GM18520 (cell line): Measurements from ENCODE around the gene CFAP20.

ENCODE experiments used
- ATAC-seq: cut with Tn5 transposase; IDR thresholded peaks from one replicate; pipeline ENCODE4 v1.9.1; 2021; ENCODE audit not compliant: unreplicated experiment

CFAP20 gene

DNA sequence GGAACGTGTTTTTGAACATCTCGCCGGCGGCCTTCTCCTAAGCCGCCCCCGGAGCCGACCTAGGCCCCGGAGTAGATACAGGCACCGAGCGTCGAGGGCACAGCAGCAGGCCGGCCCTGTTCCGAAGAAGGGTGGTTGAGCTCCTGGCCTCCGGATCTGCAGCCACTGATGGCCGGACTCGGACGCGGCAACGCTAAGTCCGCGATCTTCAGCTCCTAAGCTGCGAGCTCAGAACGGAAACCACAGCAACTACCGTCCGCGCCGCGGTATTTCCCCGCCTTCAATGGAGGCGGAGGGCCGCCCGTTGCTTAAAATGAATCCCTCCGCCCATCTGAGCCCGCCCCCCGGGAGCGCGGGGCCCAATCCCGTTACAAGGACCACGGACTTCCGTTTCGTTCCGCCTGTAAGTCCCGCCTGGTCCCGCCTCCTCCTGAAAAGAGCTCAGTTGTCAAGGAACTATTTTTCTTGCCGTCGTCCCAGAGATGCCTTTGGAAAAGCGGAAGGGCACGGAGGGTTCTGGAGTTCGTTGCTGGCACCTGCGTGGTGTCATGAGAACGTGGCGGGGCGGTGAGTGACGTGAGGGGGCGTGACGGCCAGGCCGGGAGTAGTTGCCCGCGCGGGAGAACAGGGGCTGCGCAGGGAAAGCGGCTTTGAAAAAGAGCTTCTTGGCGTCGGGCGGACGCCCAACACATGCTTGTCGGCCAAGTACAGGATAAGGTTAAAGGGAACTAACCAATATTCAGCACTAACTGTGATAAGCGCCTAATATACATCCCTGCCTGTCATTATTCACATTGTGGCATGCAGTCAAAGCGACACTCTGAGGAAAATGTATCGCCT, at the start of gene CFAP20:
CFAP20 (minus strand) TSS at position 285 of the 840 bp plus-strand sequence; CDS start at position 19, 266 bp downstream.
- peak; percentile 79 for ATAC-seq

DNA sequence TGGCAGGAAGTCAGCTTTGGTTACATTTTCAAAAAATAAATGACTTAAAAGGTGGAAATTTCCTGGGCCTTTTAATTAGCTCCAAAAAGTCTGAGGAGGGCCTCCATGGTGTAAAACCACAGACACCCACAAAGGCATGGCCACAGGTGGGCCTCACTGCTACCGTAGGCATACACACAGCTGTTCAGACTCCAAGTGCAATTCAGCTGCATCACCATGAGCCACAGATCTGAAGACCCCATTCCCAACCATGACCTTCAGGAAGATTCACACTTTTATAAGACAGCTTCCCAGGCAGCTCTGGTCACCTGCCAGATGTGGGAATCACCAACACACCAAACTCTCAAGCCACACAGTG, 48.2 kb upstream of the CFAP20 start:
- no peak for ATAC-seq

DNA sequence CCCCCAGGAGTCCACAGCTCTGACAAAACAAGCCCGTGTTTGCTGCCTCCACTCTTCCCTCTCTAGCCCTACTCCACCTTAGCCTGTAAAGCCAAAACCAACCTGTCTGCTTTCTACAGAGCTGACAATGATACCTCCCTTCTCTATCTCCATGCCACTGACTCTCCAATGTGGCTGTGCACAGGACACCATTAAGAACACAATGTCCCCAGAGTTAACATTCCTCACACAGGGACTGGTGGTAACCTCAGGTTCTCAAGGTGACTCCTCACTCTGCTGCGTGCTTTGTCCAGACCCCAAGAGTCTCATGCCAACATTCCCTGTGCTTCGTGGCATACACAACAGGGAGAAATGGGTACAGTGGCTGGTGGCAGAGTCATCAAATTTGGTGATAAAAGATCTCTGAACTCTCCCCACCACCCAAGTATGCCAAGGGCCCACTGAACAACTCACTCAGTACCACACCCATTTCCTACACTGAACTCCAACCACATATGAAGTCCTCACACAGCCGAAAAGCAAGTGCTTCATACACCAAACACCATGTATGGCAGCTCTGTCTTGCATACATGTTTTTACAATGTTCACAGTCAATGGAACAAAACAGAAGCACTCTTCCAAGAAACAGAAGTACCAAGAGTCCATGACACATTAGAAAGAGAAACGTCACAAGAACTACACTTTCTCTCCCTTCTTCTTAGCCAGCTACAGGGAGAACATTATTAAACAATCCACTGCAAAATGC, 47.6 kb upstream of the CFAP20 start:
- no peak for ATAC-seq

DNA sequence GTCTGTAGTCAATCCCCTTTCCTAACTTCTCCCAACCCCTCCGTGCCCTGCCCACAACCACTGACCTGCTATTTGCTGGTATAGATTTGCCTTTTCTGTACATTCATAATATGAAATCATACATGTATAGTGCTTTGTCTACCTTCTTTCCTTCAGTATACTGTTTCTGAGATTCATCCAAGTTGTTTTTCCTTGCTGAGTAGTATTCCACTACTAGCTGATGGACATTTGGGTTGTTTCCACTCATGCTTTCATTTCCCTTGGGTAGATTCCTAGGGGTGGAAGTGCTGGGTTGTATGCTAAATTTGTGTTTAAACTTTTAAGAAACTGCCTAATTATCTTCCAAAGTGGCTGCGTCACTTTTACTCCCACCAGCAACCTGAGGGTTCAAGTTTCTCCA, 41.0 kb upstream of the CFAP20 start:
- no peak for ATAC-seq

DNA sequence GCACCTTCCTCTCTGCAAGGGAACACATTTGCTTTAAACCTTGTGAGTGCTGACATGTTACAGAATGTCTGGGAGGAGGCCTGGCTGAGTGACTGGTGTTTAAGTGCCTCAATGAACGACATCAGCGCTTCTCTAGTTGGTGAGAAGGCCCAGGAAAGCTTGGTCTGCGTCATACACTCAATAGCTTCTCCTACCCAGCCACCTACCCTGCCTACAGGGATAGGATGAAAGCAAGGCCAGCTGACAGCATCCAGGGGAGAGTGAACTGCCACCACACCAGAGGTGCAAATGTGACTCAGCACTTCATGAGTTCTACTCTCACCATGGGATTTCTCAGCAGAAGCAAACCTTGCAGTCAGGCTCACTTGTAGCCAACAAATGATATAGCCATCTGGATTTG, 31.7 kb upstream of the CFAP20 start:
- ATAC-seq = no peak

DNA sequence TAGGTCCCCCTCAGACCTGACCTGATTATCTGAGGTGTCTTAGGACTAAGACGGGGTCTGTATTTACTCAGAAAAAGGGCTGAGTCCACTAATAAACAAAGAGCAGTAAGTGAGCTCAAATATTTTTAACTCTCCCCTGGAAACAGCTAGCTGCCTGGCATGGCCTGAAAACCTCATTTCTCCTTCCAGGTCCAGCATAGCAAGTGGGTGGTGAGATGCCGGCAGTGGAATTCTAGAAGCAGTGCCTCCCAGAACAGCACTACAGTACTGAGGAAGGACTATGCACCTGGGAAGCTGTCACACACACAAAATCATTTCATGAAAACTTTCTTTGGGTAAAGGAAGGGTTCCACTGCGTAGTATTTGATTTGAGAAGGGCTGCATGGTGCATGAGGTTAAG, 29.5 kb upstream of the CFAP20 start:
- ATAC-seq = no peak

DNA sequence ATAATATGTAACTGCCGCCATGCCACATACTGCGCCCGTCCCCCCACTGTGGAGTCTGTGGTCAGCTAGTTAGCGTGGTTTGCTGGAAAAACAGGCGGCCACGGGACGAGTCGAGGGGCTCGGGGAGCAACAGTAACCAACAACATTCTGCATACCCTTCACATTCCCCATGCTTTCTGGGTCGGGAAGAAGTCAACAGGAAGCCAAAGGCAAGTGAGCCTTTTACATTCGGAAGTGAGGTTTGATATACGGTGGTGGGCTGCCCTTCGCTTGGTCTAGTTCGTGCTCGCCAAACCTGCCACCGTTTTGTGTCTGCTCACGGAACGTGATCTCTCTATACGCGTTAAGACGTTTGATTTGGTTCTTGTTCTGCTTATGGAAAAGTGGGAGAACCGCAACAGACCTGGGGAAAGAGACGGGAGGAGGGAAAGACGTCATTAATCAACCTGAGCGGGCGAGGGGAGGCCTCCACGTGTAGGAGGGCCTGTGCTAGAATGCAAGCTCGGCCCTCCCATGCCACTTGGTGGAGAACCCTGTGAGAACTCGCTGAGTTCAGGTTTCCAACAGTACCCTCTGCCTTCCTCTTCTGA, 28.9 kb upstream of the CFAP20 start:
- no peak for ATAC-seq

DNA sequence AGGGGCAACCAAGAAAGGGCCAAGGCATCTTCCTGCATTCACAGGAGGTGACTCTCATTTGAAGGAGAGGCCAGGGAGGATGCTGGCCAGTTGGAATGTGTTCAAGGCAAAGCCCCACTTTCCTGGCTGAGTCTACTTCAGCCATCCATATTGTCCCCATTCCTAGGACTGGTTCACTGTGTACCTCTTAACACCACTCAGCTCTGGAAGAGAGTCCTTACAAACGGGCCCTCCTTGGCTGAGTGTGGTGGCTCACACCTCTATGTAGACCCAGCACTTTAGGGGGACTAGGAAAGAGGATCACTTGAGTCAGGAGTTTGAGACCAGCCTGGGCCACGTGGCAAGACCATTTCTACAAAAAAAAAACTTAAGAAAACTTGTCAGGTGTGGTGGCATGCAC, 28.1 kb upstream of the CFAP20 start:
- no peak for ATAC-seq

DNA sequence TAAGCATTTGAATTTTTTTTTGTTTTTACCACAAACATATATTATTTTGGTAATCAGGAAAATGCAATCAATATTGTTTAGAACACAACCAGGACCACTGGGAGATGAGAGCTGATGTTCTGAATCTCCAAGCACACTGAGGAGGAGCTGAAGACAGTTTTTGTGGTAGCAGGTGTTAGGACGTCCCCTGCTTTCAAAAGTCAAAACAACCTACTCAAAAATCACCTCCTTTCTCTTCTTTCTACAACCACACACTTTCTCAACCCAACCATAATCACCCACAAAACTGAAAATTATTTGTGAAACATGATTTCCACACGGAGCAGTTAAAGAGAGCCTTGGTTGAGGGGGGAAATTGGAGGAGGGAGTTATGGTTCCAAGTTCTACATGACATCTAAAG, 26.7 kb upstream of the CFAP20 start:
- no peak for ATAC-seq

DNA sequence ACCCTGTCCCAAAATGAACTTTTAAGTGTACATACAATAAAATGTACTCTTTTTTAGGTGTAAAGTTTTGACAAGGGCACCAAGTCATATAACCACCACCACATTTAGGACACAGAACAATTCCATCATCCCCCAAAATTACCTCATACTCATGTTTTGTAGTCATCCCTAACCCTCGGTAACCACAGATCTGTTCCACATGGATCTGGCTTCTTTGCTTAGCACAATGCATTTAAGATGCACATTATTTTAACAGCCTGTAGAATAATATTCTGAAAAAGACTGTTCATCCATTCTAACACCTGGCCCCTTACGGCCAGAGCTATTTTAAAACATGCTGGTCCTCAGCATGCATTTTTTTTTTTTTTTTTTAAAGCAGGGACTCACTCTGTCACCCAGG, 25.2 kb upstream of the CFAP20 start:
- ATAC-seq = no peak

DNA sequence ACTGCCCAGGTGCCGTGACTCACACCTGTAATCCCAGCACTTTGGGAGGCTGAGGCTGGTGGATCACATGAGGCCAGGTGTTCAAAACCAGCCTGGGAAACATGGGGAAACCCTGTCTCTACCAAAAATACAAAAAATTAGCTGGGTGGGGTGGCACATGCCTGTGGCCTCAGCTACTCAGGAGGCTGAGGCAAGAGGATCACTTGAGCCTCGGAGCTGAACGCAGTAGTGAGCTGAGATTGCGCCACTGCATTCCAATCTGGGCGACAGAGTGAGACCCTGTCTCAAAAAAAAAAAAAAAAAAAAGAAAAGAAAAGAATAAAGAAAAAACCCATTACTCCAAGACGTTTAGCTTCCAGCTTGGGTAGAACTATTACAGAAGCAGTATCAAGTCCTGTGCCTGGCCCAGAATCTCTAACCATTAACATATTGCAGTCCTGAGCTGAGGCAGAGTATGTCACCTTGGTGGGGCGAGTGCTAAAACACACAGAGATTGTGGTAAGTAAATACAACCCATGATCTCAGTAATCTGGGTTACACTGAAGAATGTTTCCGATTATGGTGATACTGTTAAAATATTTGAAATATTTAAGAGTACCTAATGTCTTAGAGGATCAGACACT, 23.2 kb upstream of the CFAP20 start:
- ATAC-seq = no peak

DNA sequence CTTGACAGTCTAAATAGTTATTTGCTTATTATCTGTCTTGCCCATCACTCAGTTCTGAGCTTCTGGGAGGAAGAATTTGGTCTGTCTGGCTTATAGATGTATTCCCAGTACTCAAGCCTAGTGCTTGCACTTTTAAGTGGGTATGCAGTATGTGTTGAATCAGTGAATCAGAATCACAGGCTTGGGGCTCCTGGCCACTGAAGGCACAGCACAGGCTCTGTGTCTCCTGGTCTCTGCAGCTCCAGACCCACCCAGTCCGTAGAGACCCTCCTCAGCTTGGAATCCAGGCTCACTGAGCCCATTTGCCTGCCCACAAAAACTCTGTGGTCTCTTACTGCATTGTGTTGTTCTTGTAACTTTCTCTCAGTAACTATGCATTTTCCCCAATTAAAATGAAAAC, 19.3 kb upstream of the CFAP20 start:
- no peak for ATAC-seq

DNA sequence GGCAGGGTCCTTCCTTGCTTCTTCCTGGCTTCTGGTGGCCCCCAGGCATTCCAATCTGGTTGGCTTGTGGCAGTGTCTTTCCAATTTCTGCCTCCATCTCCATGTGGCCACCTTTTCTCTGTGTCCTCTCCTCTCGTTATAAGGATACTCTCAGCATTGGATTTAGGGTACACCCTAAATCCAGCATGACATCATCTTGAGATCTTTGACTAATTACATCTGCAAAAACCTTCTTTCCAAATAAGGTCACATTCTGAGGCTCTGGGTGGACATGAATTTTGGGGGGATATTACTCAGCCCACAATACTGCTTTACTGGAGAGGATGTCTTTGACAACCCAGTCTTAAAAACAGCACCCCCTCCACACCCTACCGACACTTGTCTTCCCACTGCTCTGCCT, 18.9 kb upstream of the CFAP20 start:
- no peak for ATAC-seq

DNA sequence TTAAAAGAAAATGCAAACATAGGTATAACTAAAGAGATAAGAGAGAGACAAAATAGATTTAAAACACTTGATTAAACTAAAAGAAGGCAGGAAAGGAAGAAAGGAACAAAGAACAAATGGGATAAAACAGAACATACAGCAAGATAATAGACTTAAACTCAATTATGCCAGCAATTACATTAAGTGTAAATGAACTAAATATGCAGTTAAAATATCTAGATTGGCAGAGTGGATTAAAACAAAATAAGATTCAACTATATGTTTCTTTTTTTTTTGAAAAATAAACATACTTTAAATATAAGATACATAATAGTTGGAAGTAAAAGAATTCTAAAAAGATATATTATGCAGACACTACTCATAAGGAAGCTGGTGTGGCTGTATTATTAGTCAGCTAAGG, 9.7 kb upstream of the CFAP20 start:
- no peak for ATAC-seq

DNA sequence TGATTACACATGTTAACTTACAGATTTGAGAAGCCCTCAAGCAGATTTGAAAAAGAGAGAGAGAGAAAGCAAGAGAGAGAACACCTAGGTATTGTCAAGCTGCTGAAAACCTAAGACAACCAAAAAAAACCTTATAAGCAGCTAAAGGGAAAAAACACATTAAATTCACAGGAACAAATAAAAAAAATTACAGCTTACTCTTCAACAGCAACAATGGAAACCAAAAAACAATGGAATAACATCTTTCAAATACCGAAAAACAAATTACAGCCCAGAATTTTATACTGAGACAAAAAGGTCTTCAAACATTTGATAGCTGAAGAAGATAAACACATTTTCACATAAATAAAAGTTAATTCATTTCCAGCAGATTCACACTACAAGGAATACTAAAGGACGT, 8.4 kb upstream of the CFAP20 start:
- no peak for ATAC-seq

DNA sequence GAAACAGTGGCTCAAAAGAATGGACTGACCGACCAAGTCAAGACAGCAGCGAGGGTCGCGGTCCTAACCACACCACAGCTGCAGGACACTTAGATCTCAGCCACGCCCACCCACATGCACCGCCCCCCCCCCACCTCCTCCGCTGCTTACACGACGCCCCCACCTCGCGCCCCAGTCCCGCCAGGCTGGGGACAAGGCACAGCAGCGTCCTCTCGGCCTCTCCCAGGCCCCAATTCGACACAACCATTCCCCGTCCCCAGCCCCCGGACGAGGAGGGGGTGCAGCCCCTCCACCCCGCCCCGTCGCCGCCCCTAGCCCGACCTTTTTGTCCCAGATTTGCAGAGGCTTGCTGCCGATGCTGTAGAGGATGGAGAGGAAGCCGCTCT, 477 bp downstream of the CFAP20 start:
- ATAC-seq = no peak

DNA sequence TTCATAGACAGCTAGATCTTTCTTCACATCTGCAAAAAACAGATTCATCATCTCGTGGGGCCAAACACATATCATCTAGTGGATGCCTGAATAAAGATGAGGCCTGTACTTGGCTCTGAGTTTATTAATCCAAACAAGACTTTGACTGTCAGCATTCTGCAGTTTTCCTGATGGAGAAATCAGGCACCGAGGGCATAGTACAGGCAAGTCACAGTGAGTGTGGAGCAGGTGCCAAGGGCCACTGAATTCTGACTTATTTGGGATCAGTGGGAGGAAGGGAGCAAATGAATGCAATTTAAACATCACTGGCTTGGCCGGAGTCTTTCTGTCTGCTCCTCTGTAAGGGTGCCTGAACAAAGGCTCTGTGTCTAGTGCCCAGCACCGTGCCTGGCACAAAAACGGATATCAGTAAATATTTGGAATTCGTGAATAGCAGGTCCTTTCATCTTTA, 975 bp downstream of the CFAP20 start:
- ATAC-seq = no peak

DNA sequence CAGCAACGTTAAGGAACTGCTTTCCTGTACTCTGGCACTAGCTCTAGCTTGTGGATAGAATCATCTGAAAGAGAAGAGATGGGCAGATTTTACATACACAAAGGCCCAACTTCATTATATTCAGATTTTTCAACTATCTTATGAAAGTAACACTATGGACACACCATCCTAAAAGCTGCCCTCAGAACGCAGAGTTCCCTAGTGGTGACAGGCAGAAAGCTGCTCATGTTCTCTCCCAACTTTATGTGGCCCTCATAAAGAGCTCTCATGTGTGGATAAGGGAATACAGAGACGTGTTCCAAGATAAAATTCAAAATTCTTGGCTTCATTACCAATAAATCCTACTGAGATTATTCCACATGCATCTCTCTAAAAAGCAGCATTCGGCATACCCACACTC, 1.5 kb downstream of the CFAP20 start:
- ATAC-seq = no peak

DNA sequence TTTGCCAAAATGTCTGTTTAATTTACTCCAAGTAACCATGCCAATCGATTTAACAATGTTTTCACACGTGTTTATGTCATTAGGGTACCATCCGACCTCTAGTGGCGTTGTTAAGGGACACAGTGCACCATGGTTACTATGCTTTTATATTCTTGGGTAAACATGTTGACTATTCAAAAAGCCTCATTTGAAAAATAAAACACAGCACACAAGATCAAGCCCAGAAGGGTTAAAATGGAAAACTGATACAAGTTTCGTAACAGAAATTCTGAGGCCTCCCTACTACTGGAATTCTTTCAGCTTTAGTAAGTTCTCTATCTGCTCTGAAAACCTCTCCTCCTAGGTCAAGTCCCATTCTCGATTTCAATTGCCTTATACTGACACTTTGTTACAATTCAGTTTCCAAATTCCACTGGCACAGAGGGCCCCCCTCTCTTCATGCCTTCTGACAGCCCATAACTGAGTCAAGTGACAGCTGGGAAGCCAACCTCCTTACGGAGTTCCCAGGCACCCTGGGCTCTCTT, 2.1 kb downstream of the CFAP20 start:
- ATAC-seq = no peak

DNA sequence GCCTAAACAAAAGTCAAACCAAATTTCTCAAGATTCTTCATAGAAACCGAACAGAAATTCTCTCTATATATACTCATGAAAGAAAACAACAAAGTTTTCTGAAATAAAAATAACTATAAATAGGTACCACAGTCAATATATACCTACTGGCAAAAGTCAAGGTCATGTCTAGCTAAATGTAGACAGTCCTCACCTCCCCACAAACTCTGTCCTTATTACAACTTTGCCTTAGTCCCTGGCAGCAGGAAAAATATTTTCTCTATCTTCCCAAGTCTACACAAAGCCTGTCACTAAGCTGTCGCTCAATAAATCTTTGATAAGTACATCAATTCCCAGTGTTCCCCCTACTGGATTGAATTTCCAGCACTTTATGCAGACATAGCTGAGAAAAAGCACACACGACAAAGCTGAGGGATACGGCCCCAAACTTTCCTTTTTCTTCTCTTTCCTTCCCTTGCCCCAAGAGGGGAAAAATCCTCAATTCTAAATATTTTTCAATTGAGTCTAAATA, 2.7 kb downstream of the CFAP20 start:
- no peak for ATAC-seq

DNA sequence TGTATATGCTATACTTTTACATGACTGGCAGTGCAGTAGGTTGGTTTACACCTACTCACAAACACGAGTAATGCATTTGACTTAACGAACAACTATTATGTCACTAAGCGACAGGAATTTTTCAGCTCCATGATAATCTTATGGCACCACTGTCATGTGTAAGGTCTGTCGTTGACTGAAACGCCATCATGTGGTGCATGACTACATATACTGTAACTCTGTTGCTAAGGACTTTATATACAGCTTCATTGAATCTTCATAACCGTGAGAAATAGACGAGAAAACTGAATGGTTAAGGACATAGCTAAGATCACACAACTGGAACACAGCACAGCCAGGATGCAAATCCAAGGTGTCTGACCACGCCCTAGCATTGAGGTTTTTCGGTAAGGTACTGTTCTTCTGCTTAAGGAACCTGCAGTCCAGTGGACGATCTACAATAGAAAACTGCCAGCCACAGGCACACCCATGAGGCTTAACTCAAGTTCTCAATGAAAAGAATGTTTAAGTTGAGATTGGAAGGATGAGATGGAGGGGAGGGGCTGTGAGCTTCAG, 3.3 kb downstream of the CFAP20 start:
- no peak for ATAC-seq
